ENCODE measurements around the gene PTPRN2.
"Not testable (repeated sequence)": the region's sequence is repeated elsewhere in the genome, so short reads cannot be mapped to it uniquely, and the experiment has no call there.

Gene PTPRN2

GRCh38 chr7:158395349-158395748 lies 192.3 kb downstream of the PTPRN2 start:
- DNase-seq, result no peak

- DNase-seq, result no peak
Measured at GRCh38 chr7:158394936-158395335, 192.7 kb downstream of the PTPRN2 start.

GRCh38 chr7:158393926-158394625 lies 193.5 kb downstream of the PTPRN2 start:
- DNase-seq, result no peak

GRCh38 chr7:158392251-158392650 lies 195.4 kb downstream of the PTPRN2 start:
- no peak for DNase-seq

GRCh38 chr7:158391541-158391940 lies 196.1 kb downstream of the PTPRN2 start:
- DNase-seq, result no peak

- DNase-seq, result no peak
Measured at GRCh38 chr7:158391141-158391540, 196.5 kb downstream of the PTPRN2 start.

GRCh38 chr7:158390460-158390859 lies 197.2 kb downstream of the PTPRN2 start:
- no peak for DNase-seq

GRCh38 chr7:158389514-158390425 lies 197.9 kb downstream of the PTPRN2 start:
- DNase-seq, result no peak

- DNase-seq, result no peak
Measured at GRCh38 chr7:158388928-158389327, 198.7 kb downstream of the PTPRN2 start.

- no peak for DNase-seq
Measured at GRCh38 chr7:158388072-158388471, 199.6 kb downstream of the PTPRN2 start.

- no peak for DNase-seq
Measured at GRCh38 chr7:158387546-158387891, 200.1 kb downstream of the PTPRN2 start.

- no peak for DNase-seq
Measured at GRCh38 chr7:158386866-158387545, 200.6 kb downstream of the PTPRN2 start.

GRCh38 chr7:158386355-158386618 lies 201.3 kb downstream of the PTPRN2 start:
- DNase-seq, result no peak

- not testable (repeated sequence) for DNase-seq
Measured at GRCh38 chr7:158385496-158386354, 201.9 kb downstream of the PTPRN2 start.

- DNase-seq, result no peak
Measured at GRCh38 chr7:158384746-158385145, 202.9 kb downstream of the PTPRN2 start.

GRCh38 chr7:158383665-158384064 lies 204.0 kb downstream of the PTPRN2 start:
- no peak for DNase-seq

GRCh38 chr7:158382363-158383254 lies 205.0 kb downstream of the PTPRN2 start:
- DNase-seq, result no peak

- DNase-seq, result no peak
Measured at GRCh38 chr7:158381956-158382355, 205.7 kb downstream of the PTPRN2 start.

- DNase-seq, result no peak
Measured at GRCh38 chr7:158378978-158379377, 208.6 kb downstream of the PTPRN2 start.

GRCh38 chr7:158377800-158378623 lies 209.6 kb downstream of the PTPRN2 start:
- DNase-seq, result no peak

- DNase-seq, result not testable (repeated sequence)
Measured at GRCh38 chr7:158376839-158377186, 210.8 kb downstream of the PTPRN2 start.

Measured in NCI-H1417 treated with DMSO at 0.1 percent for 48 hours (cell line).